Trophoblast cell (in vitro differentiated cells and primary cell): Measurements from ENCODE around the gene OOSP3. TPM values are rescaled to one million over a fixed set of nuclear protein-coding genes. Genes with fewer than 3 reads are reported as not detected.

ENCODE experiments used
- DNase-seq, 2 donors: peaks; one replicate each; pipeline ENCODE4 v3.0.0-alpha.2; 2016
- H2AFZ ChIP-seq: 2 replicates; pipeline ENCODE4 v1.6.1; 2013; ENCODE audit warnings: low read length, moderate library complexity, mild to moderate bottlenecking; ENCODE audit not compliant: insufficient read depth, poor library complexity
- H2AK5ac ChIP-seq: 2 replicates; pipeline ENCODE4 v1.6.1; 2013; ENCODE audit warnings: mild to moderate bottlenecking, low read length
- H2BK120ac ChIP-seq: 2 replicates; pipeline ENCODE4 v1.6.1; 2013; ENCODE audit warnings: low read length, mild to moderate bottlenecking, moderate library complexity; ENCODE audit not compliant: insufficient read depth, poor library complexity
- H2BK12ac ChIP-seq: 2 replicates; pipeline ENCODE4 v1.6.1; 2013; ENCODE audit warnings: mild to moderate bottlenecking, low read length, moderate library complexity
- H2BK5ac ChIP-seq: 2 replicates; pipeline ENCODE4 v1.6.1; 2013; ENCODE audit warnings: low read length, low read depth, moderate library complexity, mild to moderate bottlenecking; ENCODE audit not compliant: poor library complexity
- H3K14ac ChIP-seq: 2 replicates; pipeline ENCODE4 v1.6.1; 2013; ENCODE audit warnings: mild to moderate bottlenecking, low read length
- H3K18ac ChIP-seq: 2 replicates; pipeline ENCODE4 v1.6.1; 2013; ENCODE audit warnings: mild to moderate bottlenecking, low read length
- H3K23ac ChIP-seq: 2 replicates; pipeline ENCODE4 v1.6.1; 2013; ENCODE audit warnings: low read length
- H3K27ac ChIP-seq: 2 replicates; pipeline ENCODE4 v1.5.1; 2013; ENCODE audit warnings: low read depth, mild to moderate bottlenecking, inconsistent platforms, low read length, moderate library complexity
- H3K27me3 ChIP-seq: 2 replicates; pipeline ENCODE4 v1.6.1; 2013; ENCODE audit warnings: inconsistent platforms, mild to moderate bottlenecking, low read length, moderate library complexity; ENCODE audit not compliant: insufficient read depth
- H3K36me3 ChIP-seq, 2 experiments: 1 replicate in 1 of 2; 2 replicates in 1 of 2; pipeline ENCODE4 v1.6.1; 2013; ENCODE audit warnings: low read length in 2 of 2, mild to moderate bottlenecking in 2 of 2, moderate library complexity in 1 of 2; ENCODE audit not compliant: insufficient read depth in 2 of 2, control insufficient read depth in 1 of 2
- H3K4ac ChIP-seq: 2 replicates; pipeline ENCODE4 v1.6.1; 2013; ENCODE audit warnings: low read depth, mild to moderate bottlenecking, low read length, moderate library complexity
- H3K4me1 ChIP-seq, 2 experiments: 1 replicate in 1 of 2; 2 replicates in 1 of 2; pipeline ENCODE4 v1.6.1; 2013; ENCODE audit warnings: low read length in 2 of 2, mild to moderate bottlenecking in 2 of 2, moderate library complexity in 1 of 2; ENCODE audit not compliant: insufficient read depth in 2 of 2, control insufficient read depth in 1 of 2
- H3K4me2 ChIP-seq: 2 replicates; pipeline ENCODE4 v1.6.1; 2013; ENCODE audit warnings: inconsistent platforms, mild to moderate bottlenecking, low read length, moderate library complexity
- H3K4me3 ChIP-seq: 2 replicates; pipeline ENCODE4 v1.5.1; 2013; ENCODE audit warnings: mild to moderate bottlenecking, low read depth, low read length, inconsistent platforms
- H3K79me1 ChIP-seq: one replicate; pipeline ENCODE4 v1.6.1; 2013; ENCODE audit warnings: low read length
- H3K79me2 ChIP-seq: 2 replicates; pipeline ENCODE4 v1.6.1; 2013; ENCODE audit warnings: low read length, mild to moderate bottlenecking; ENCODE audit not compliant: control insufficient read depth, insufficient read depth, poor library complexity
- H3K9ac ChIP-seq: 2 replicates; pipeline ENCODE4 v1.6.1; 2013; ENCODE audit warnings: mild to moderate bottlenecking, low read length
- H3K9me3 ChIP-seq: 2 replicates; pipeline ENCODE4 v1.6.1; 2013; ENCODE audit warnings: low read depth, mild to moderate bottlenecking, control low read depth, inconsistent platforms, low read length; ENCODE audit not compliant: insufficient read depth
- H4K12ac ChIP-seq: 2 replicates; pipeline ENCODE4 v1.6.1; 2013; ENCODE audit warnings: low read depth, mild to moderate bottlenecking, low read length, moderate library complexity
- H4K8ac ChIP-seq: 2 replicates; pipeline ENCODE4 v1.6.1; 2013; ENCODE audit warnings: low read depth, mild to moderate bottlenecking, low read length, moderate library complexity
- H4K91ac ChIP-seq: one replicate; pipeline ENCODE4 v1.6.1; 2013; ENCODE audit warnings: low read depth, mild to moderate bottlenecking, low read length, moderate library complexity
- WGBS: extraction: QIAGEN DNeasy Blood & Tissue Kit; methylation state at CpG from one replicate; pipeline ENCODE4 v1.1.7; 2013; ENCODE audit warnings: missing lambda C conversion rate; ENCODE audit not compliant: insufficient read length, insufficient coverage; ENCODE audit errors: extremely low coverage; 5-methylcytosine and 5-hydroxymethylcytosine counted together
- polyA plus RNA-seq: library from polyadenylated mRNA; stranded (reverse); fragments of 200-250 nt; gene quantifications from 2 replicates; pipeline ENCODE4 v1.2.3, GENCODE V29; 2013

Gene OOSP3, protein sequence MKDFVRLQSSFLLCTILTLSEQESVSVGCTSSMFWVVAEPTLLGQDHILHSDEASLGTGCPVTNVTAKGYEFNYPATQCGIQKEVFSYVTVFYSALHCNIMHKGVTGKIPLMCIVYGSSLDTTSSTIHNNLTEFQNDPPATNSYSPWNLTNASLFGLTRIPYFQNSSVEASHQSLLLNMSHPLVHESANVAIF
- polyA plus RNA-seq, result 0.07 TPM in 1 of 2 replicates, not detected in the other

DNA sequence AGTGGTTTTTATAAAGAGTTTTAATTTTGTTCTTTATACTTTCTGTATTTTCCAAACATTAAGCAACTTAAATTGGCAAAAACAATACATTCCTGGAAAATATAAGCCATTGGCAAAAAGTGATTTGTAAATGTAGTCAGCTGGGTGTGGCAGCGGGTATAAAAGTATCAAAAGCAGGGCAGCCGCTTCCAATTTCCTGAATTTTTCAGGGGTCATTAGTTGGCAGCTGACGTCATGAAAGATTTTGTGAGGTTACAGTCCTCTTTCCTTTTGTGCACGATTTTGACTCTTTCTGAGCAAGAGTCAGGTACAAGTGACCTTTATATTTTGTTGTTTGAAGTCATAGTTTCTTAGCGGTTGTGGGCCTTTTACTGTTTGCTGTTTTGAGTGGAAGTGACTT lies at the start of gene OOSP3:
Gene OOSP3, plus strand, starts transcription at position 208 of the 400 bp plus-strand sequence. Its CDS starts 27 bp downstream, at position 235.
- Histone ChIP-seq H3K4ac (no peak within 1 kb of the TSS), H3K14ac (no peak within 1 kb of the TSS), H3K4me1 (no peaks in the 10 kb centered on the region), H2AFZ (no peak within 1 kb of the TSS), H3K4me3 (no peak within 1 kb of the TSS), H3K23ac (no peak within 1 kb of the TSS), H3K79me1 (no peaks in the 10 kb centered on the region), H2AK5ac (no peak within 1 kb of the TSS), H3K9ac (no peak within 1 kb of the TSS), H2BK5ac (no peak within 1 kb of the TSS), H3K4me2 (no peak within 1 kb of the TSS), H3K9me3 (no peaks in the 10 kb centered on the region), H3K36me3 (no peaks in the 10 kb centered on the region), H4K8ac (no peak within 1 kb of the TSS), H4K91ac (no peak within 1 kb of the TSS), H3K27me3 (no peaks in the 10 kb centered on the region), H2BK12ac (no peak within 1 kb of the TSS), H2BK120ac (no peak within 1 kb of the TSS), H4K12ac (no peak within 1 kb of the TSS), H3K27ac (no peak within 1 kb of the TSS), H3K18ac (no peak within 1 kb of the TSS), H3K79me2 (no peaks in the 10 kb centered on the region)
- DNase-seq, result no peak
- WGBS, result no CpG with 5 or more reads among the region's 5 CpGs

DNA sequence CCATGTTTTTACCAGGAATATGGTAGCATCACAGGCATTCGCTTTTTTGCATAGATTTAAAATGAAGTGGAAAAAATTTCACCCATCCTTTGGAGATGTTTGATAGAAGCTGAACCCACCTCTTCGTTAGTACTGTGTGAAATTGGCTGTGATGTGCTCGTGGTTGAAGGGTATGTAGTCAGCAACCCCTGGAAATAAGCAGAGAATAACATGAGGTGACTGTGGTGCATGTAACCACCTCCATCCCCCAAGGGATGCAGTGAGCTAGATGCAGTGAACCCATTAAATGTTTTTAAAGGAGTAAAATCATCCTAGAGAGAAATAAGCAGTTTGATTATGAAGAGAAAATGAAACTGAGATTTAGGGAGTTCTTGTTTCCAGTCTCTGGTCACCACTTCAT lies 49.2 kb upstream of the OOSP3 start:
- Histone ChIP-seq H3K23ac (no peak overlapping the region), H4K12ac (no peak overlapping the region), H3K4me3 (no peak overlapping the region), H2AFZ (no peak overlapping the region), H3K9ac (no peak overlapping the region), H3K79me1 (no peaks in the 10 kb centered on the region), H2AK5ac (no peak overlapping the region), H3K79me2 (no peaks in the 10 kb centered on the region), H3K4ac (no peak overlapping the region), H3K9me3 (no peaks in the 10 kb centered on the region), H3K14ac (no peak overlapping the region), H3K36me3 (no peaks in the 10 kb centered on the region), H2BK12ac (no peak overlapping the region), H3K18ac (no peak overlapping the region), H2BK5ac (no peak overlapping the region), H2BK120ac (no peak overlapping the region), H3K4me2 (no peak overlapping the region), H3K4me1 (no peaks in the 10 kb centered on the region), H3K27ac (no peak overlapping the region), H3K27me3 (no peaks in the 10 kb centered on the region), H4K8ac (no peak overlapping the region), H4K91ac (no peak overlapping the region)
- WGBS, result no CpG with 5 or more reads among the region's 3 CpGs
- DNase-seq, result no peak

GRCh38 chr11:59833602-59834001 lies 45.0 kb upstream of the OOSP3 start:
- H3K9me3 ChIP-seq, result no peaks in the 10 kb centered on the region
- H3K18ac ChIP-seq, result no peak overlapping the region
- H4K8ac ChIP-seq, result no peak overlapping the region
- no peak overlapping the region for H2AK5ac ChIP-seq
- H3K4me2 ChIP-seq, result no peak overlapping the region
- no peak for DNase-seq
- H4K91ac ChIP-seq, result no peak overlapping the region
- no peaks in the 10 kb centered on the region for H3K27me3 ChIP-seq
- H2BK12ac ChIP-seq, result no peak overlapping the region
- H2AFZ ChIP-seq, result no peak overlapping the region
- no peak overlapping the region for H2BK120ac ChIP-seq
- no peak overlapping the region for H3K14ac ChIP-seq
- H2BK5ac ChIP-seq, result no peak overlapping the region
- no peaks in the 10 kb centered on the region for H3K79me1 ChIP-seq
- no peak overlapping the region for H3K27ac ChIP-seq
- H3K4me3 ChIP-seq, result no peak overlapping the region
- H3K4ac ChIP-seq, result no peak overlapping the region
- no peak overlapping the region for H3K9ac ChIP-seq
- H3K4me1 ChIP-seq, result no peaks in the 10 kb centered on the region
- no peak overlapping the region for H4K12ac ChIP-seq
- H3K23ac ChIP-seq, result no peak overlapping the region
- H3K79me2 ChIP-seq, result no peaks in the 10 kb centered on the region
- no CpG with 5 or more reads among the region's 2 CpGs for WGBS
- no peaks in the 10 kb centered on the region for H3K36me3 ChIP-seq

GRCh38 chr11:59839615-59840014 lies 39.0 kb upstream of the OOSP3 start:
- Histone ChIP-seq H3K79me1 (no peaks in the 10 kb centered on the region), H2AK5ac (no peak overlapping the region), H4K91ac (no peak overlapping the region), H2BK12ac (no peak overlapping the region), H4K8ac (no peak overlapping the region), H4K12ac (no peak overlapping the region), H3K4me1 (no peaks in the 10 kb centered on the region), H3K9ac (no peak overlapping the region), H3K4ac (no peak overlapping the region), H3K27me3 (no peaks in the 10 kb centered on the region), H2BK120ac (no peak overlapping the region), H3K4me2 (no peak overlapping the region), H3K9me3 (peaks cover 2% of the 10 kb centered on the region), H3K23ac (no peak overlapping the region), H3K36me3 (no peaks in the 10 kb centered on the region), H3K18ac (no peak overlapping the region), H2BK5ac (no peak overlapping the region), H3K4me3 (no peak overlapping the region), H3K79me2 (no peaks in the 10 kb centered on the region), H3K14ac (no peak overlapping the region), H3K27ac (no peak overlapping the region), H2AFZ (no peak overlapping the region)
- DNase-seq, result no peak
